CD14-positive monocyte (primary cell): Measurements from ENCODE around the gene THSD8. TPM values are rescaled to one million over a fixed set of nuclear protein-coding genes. Genes with fewer than 3 reads are reported as not detected.
A peak's percentile ranks its signal among the peaks of the same experiment; 100 is the strongest.

Experiments
- DNase-seq, 3 donors: peaks; one replicate each; pipeline ENCODE4 v3.0.0-alpha.2; 2011 to 2022
- H2AFZ ChIP-seq: 2 replicates; pipeline ENCODE4 v1.6.0; 2012; ENCODE audit warnings: mild to moderate bottlenecking, low read depth, low read length, inconsistent platforms; ENCODE audit not compliant: insufficient read depth, poor library complexity, severe bottlenecking
- H3K27ac ChIP-seq, 2 donors: 1 replicate in 1 of 2; 2 replicates in 1 of 2; pipeline ENCODE4 v1.5.1; 2012 to 2013; ENCODE audit warnings: low read length in 2 of 2, control low read depth in 1 of 2, inconsistent platforms in 1 of 2, low read depth in 1 of 2, mild to moderate bottlenecking in 1 of 2
- H3K27me3 ChIP-seq, 2 donors: one replicate each; pipeline versions ENCODE4 v1.6.0 to v1.6.1; 2011 to 2013; ENCODE audit warnings: low read length in 2 of 2; ENCODE audit not compliant: control insufficient read depth in 2 of 2, insufficient read depth in 2 of 2
- H3K36me3 ChIP-seq, 2 donors: replicated peaks in 1 of 2; 1 replicate in 1 of 2; 2 replicates in 1 of 2; pipeline versions ENCODE4 v1.5.1 to v1.6.1; 2012 to 2013; ENCODE audit warnings: low read length in 2 of 2, control low read depth in 1 of 2, inconsistent platforms in 1 of 2, mild to moderate bottlenecking in 1 of 2; ENCODE audit not compliant: insufficient read depth in 2 of 2, control insufficient read depth in 1 of 2
- H3K4me1 ChIP-seq, 2 donors: 1 replicate in 1 of 2; 2 replicates in 1 of 2; pipeline versions ENCODE4 v1.5.1 to v1.6.1; 2012 to 2013; ENCODE audit warnings: low read length in 2 of 2, control low read depth in 1 of 2, inconsistent platforms in 1 of 2, mild to moderate bottlenecking in 1 of 2, moderate library complexity in 1 of 2; ENCODE audit not compliant: insufficient read depth in 2 of 2, control insufficient read depth in 1 of 2
- H3K4me2 ChIP-seq: replicated peaks from 2 replicates; pipeline ENCODE3; 2012; ENCODE audit warnings: low read length, moderate library complexity, mild to moderate bottlenecking; ENCODE audit not compliant: poor library complexity, severe bottlenecking; ENCODE audit errors: extremely low read depth
- H3K4me3 ChIP-seq, 3 experiments: fragments of 200-600 bp in 1 of 3; sonication (generic) in 1 of 3; replicated peaks in 1 of 3; 1 replicate in 2 of 3; 2 replicates in 1 of 3; pipeline ENCODE4 v1.5.1; 2011 to 2013; ENCODE audit warnings: low read length in 3 of 3, mild to moderate bottlenecking in 3 of 3, control low read depth in 2 of 3, low read depth in 2 of 3, inconsistent platforms in 1 of 3, moderate library complexity in 1 of 3
- H3K79me2 ChIP-seq: 2 replicates; pipeline ENCODE4 v1.6.0; 2012; ENCODE audit warnings: mild to moderate bottlenecking, control low read depth, inconsistent platforms, low read length, moderate library complexity; ENCODE audit not compliant: insufficient read depth
- H3K9ac ChIP-seq: 2 replicates; pipeline ENCODE4 v1.6.0; 2017; ENCODE audit warnings: low read length, mild to moderate bottlenecking; ENCODE audit not compliant: insufficient read depth, poor library complexity, severe bottlenecking
- H3K9me3 ChIP-seq, 2 donors: replicated peaks in 1 of 2; 1 replicate in 1 of 2; 2 replicates in 1 of 2; pipeline versions ENCODE4 v1.5.1 to v1.6.1; 2012 to 2013; ENCODE audit warnings: low read length in 2 of 2, control low read depth in 1 of 2; ENCODE audit not compliant: control insufficient read depth in 1 of 2, insufficient read depth in 1 of 2
- H4K20me1 ChIP-seq: 2 replicates; pipeline ENCODE4 v1.6.0; 2012; ENCODE audit warnings: mild to moderate bottlenecking, low read length, control low read depth, moderate library complexity; ENCODE audit not compliant: insufficient read depth
- H3K27ac Mint-ChIP-seq, 7 donors: one replicate each; pipeline ENCODE4 v1.8.0; 2020; ENCODE audit warnings: mild to moderate bottlenecking in 7 of 7, mixed read lengths in 7 of 7, moderate library complexity in 6 of 7, inconsistent platforms in 2 of 7
- H3K27me3 Mint-ChIP-seq, 3 donors: one replicate each; pipeline ENCODE4 v1.8.0; 2021 to 2022; ENCODE audit warnings: low read depth in 3 of 3, mild to moderate bottlenecking in 3 of 3, mixed read lengths in 3 of 3, moderate library complexity in 3 of 3, inconsistent platforms in 1 of 3
- H3K36me3 Mint-ChIP-seq, 2 donors: one replicate each; pipeline ENCODE4 v1.8.0; 2020; ENCODE audit warnings: mixed read lengths in 2 of 2, inconsistent platforms in 1 of 2, mild to moderate bottlenecking in 1 of 2
- H3K4me1 Mint-ChIP-seq: one replicate; pipeline ENCODE4 v1.8.0; 2020; ENCODE audit warnings: mild to moderate bottlenecking, mixed read lengths
- H3K4me3 Mint-ChIP-seq, 2 donors: one replicate each; pipeline ENCODE4 v1.8.0; 2020; ENCODE audit warnings: mild to moderate bottlenecking in 2 of 2, mixed read lengths in 2 of 2, moderate library complexity in 1 of 2
- H3K9me3 Mint-ChIP-seq, 7 donors: one replicate each; pipeline ENCODE4 v1.8.0; 2020 to 2022; ENCODE audit warnings: mixed read lengths in 7 of 7, mild to moderate bottlenecking in 6 of 7, moderate library complexity in 6 of 7, inconsistent platforms in 2 of 7
- WGBS: methylation state at CpG from one replicate; pipeline ENCODE4 v1.1.5; 2013; ENCODE audit warnings: missing lambda C conversion rate; ENCODE audit not compliant: insufficient coverage; 5-methylcytosine and 5-hydroxymethylcytosine counted together
- intact Hi-C, 2 donors: fragments of 100-400 bp; cut with micrococcal nuclease; formaldehyde crosslinking; loops; one replicate each; pipeline versions ENCODE4 v1.15.0 to v1.15.1; 2023
- polyA plus RNA-seq, 3 donors: library from polyadenylated mRNA; depleted of rRNA in 1 of 3; unstranded in 2 of 3; stranded (reverse) in 1 of 3; fragments of 300-500 nt in 2 of 3; fragments of >200 nt in 1 of 3; fragmentation: Illumina TruSeq in 2 of 3; gene quantifications; 1 replicate in 2 of 3; 2 replicates in 1 of 3; pipeline ENCODE4 v1.2.3, GENCODE V29; 2012 to 2021
- TF ChIP-seq, protein P1 (sequence below): fragments of 200-600 bp; IDR thresholded peaks from one replicate; pipeline ENCODE4 v1.8.0; 2022; ENCODE audit warnings: antibody characterized with exemption, mild to moderate bottlenecking

THSD8 gene
- polyA plus RNA-seq, 3 donors, result 4.0 TPM; not detected in 2

DNA sequence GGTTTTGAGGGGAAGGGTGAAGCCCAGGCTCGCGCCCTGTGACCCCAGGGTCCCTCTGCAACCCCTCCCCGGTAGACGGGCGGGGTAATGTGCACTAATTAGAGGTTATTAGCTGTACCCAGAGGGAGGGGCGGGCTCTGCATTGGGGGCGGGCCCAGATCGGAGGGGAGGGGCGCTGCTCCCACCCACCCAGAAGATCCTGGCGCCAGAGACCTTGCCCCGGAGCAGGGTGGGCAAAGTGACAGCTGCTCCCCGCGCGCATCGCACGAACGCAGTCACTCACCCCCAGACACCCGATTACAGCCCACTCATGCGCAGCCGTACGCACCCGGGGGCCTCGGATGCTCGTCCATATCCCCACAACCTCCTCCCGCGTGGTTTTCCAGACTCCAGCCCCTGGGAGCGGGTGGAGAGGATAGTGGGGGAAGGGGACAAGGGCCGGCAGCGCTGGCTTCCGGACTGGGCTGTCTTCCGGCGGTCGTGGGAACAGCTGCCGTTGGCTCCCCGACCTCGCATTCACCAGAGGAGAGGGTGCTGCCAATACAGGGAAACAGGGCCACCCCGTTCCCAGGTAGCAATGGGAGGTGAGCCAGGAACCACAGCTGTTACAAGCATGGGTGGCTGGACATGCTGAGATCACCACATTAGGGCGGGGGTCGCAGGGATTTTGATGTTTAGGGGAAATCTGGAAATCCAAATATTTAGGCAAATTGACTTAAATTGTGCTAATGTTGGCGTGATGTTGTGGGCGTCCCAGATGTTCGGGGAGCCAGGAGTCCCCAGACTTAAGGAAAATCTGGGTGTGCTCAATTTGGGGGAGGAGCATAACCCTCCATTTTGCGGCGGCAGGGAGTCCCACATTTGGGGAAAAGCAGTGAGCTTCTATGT is 23.6 kb upstream of the THSD8 start:
- peak overlapping the region; percentile 66 for H2AFZ ChIP-seq
- peaks cover 45% of the 10 kb centered on the region for H3K4me1 Mint-ChIP-seq
- peaks cover 3 to 7% (median 5%) of the 10 kb centered on the region in 3 donors for H3K27me3 Mint-ChIP-seq
- no peaks in the 10 kb centered on the region for H3K9me3 Mint-ChIP-seq
- H3K36me3 ChIP-seq, result no peaks in the 10 kb centered on the region
- H4K20me1 ChIP-seq, result peaks cover 4% of the 10 kb centered on the region
- whole genome bisulfite sequencing, result 5% methylated on average over 25 of the region's 44 CpGs
- H3K4me3 Mint-ChIP-seq, result peak overlapping the region; percentile 87 to 93
- H3K27ac ChIP-seq, result peak overlapping the region; percentile 84 to 94
- intact Hi-C loops, result loop anchor here in 1 of 2 donors (2.0 kb wide), 1 partner anchor 17 kb away; no protein-coding TSS in a partner anchor
- peak overlapping the region; percentile 79 for H3K4me2 ChIP-seq
- H3K4me1 ChIP-seq, result peaks cover 57 to 70% of the 10 kb centered on the region in 2 donors
- DNase-seq, result peak in 2 of 3 donors; percentile 47 to 64
- H3K79me2 ChIP-seq, result peaks cover 26% of the 10 kb centered on the region
- no peaks in the 10 kb centered on the region for H3K9me3 ChIP-seq
- TF ChIP-seq, protein P1, sequence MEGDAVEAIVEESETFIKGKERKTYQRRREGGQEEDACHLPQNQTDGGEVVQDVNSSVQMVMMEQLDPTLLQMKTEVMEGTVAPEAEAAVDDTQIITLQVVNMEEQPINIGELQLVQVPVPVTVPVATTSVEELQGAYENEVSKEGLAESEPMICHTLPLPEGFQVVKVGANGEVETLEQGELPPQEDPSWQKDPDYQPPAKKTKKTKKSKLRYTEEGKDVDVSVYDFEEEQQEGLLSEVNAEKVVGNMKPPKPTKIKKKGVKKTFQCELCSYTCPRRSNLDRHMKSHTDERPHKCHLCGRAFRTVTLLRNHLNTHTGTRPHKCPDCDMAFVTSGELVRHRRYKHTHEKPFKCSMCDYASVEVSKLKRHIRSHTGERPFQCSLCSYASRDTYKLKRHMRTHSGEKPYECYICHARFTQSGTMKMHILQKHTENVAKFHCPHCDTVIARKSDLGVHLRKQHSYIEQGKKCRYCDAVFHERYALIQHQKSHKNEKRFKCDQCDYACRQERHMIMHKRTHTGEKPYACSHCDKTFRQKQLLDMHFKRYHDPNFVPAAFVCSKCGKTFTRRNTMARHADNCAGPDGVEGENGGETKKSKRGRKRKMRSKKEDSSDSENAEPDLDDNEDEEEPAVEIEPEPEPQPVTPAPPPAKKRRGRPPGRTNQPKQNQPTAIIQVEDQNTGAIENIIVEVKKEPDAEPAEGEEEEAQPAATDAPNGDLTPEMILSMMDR, result no peak
- H3K4me3 ChIP-seq, result peak overlapping the region; percentile 76 to 83 (median 82)
- no peaks in the 10 kb centered on the region for H3K27me3 ChIP-seq
- peak overlapping the region; percentile 93 to 97 (median 96) for H3K27ac Mint-ChIP-seq
- H3K36me3 Mint-ChIP-seq, result peaks cover 3 to 4% of the 10 kb centered on the region in 2 donors
- peak overlapping the region; percentile 86 for H3K9ac ChIP-seq

DNA sequence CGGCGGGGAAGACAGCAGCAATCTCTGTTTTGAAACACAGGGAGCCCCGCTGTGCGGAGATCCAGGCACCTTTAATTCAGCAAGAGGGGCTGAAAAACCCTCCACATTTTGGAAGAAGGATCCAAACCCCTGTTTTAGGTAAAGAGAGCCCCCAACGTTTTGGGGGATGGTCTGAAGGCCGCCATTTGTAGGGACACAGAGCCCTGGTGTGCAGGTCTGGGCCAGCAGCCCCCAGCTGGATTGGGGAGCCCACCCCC is 23.0 kb upstream of the THSD8 start:
- no peak for DNase-seq
- peaks cover 4% of the 10 kb centered on the region for H4K20me1 ChIP-seq
- peak overlapping the region; percentile 86 for H3K9ac ChIP-seq
- TF ChIP-seq, protein P1, result no peak
- WGBS, result no CpG with 5 or more reads among the region's 6 CpGs
- H3K4me2 ChIP-seq, result peak overlapping the region; percentile 79
- H3K36me3 ChIP-seq, result no peaks in the 10 kb centered on the region
- Mint-ChIP-seq H3K4me3 (peak overlapping the region; percentile 87 to 93), H3K36me3 (peaks cover under 1 to 3% of the 10 kb centered on the region in 2 donors), H3K27ac (peak overlapping the region; percentile 93 to 97 (median 96)), H3K4me1 (peaks cover 42% of the 10 kb centered on the region), H3K27me3 (peaks cover 3 to 7% (median 3%) of the 10 kb centered on the region in 3 donors), H3K9me3 (no peaks in the 10 kb centered on the region)
- no peaks in the 10 kb centered on the region for H3K9me3 ChIP-seq
- intact Hi-C loops, result loop anchor here in 1 of 2 donors (2.0 kb wide), 1 partner anchor 16 kb away; no protein-coding TSS in a partner anchor
- peaks cover 63 to 76% of the 10 kb centered on the region in 2 donors for H3K4me1 ChIP-seq
- no peak overlapping the region for H2AFZ ChIP-seq
- H3K27me3 ChIP-seq, result no peaks in the 10 kb centered on the region
- peak overlapping the region; percentile 76 to 83 (median 82) for H3K4me3 ChIP-seq
- peaks cover 30% of the 10 kb centered on the region for H3K79me2 ChIP-seq
- peak overlapping the region; percentile 84 to 94 for H3K27ac ChIP-seq
